ENCODE results near the gene ASS1. TPM values are rescaled to one million over a fixed set of nuclear protein-coding genes. Genes with fewer than 3 reads are reported as not detected.

Gene ASS1
- total RNA-seq, 1 experiment from 2014 or later = 255 TPM

GRCh38 chr9:130532426-130533080, 87.8 kb downstream of the ASS1 start:
- H3K4me2 ChIP-seq = no peak overlapping the region
- BruUV-seq (replicated peaks) = no TSS peak
- DNase-seq = no peak
- no peaks in the 10 kb centered on the region for H3K9me3 ChIP-seq (ENCODE audit: insufficient read depth, low read depth)
- intact Hi-C loops (cut with micrococcal nuclease; ENCODE audit: unreplicated experiment) = no loop called here
- no peaks in the 10 kb centered on the region for H3F3A ChIP-seq (ENCODE audit: insufficient read depth, low read depth)
- no peak overlapping the region for H2AFZ ChIP-seq
- ChIA-PET POLR2A (ENCODE audit: unreplicated experiment) (no interaction called here), CTCF (no interaction called here)
- H3K27me3 ChIP-seq (ENCODE audit: insufficient read depth, low read depth) = no peaks in the 10 kb centered on the region
- no peaks in the 10 kb centered on the region for H4K20me1 ChIP-seq (ENCODE audit: insufficient read depth)
- no peak overlapping the region for H3K4me3 ChIP-seq
- H3K36me3 ChIP-seq (ENCODE audit: low read depth) = no peaks in the 10 kb centered on the region
- H3K9me2 ChIP-seq (ENCODE audit: insufficient read depth) = no peaks in the 10 kb centered on the region
- no peak overlapping the region for H3K27ac ChIP-seq
- H3K79me2 ChIP-seq (ENCODE audit: low read depth) = no peaks in the 10 kb centered on the region
- no peaks in the 10 kb centered on the region for H3K4me1 ChIP-seq (replicated peaks; ENCODE audit: insufficient read depth)
- TF ChIP-seq EZH2 (IDR thresholded peaks at IDR 0.05; ENCODE audit: low read depth) (no peak), CTCF (conservative IDR thresholded peaks at IDR 0.05) (no peak)

GRCh38 chr9:130535818-130536521, 91.2 kb downstream of the ASS1 start:
- H3K9me3 ChIP-seq (ENCODE audit: insufficient read depth, low read depth) = no peaks in the 10 kb centered on the region
- no peaks in the 10 kb centered on the region for H4K20me1 ChIP-seq (ENCODE audit: insufficient read depth)
- no TSS peak for BruUV-seq (replicated peaks)
- no peak overlapping the region for H3K4me2 ChIP-seq
- peaks cover 21% of the 10 kb centered on the region for H3F3A ChIP-seq (ENCODE audit: insufficient read depth, low read depth)
- H3K4me1 ChIP-seq (replicated peaks; ENCODE audit: insufficient read depth) = peaks cover 6% of the 10 kb centered on the region
- H3K4me3 ChIP-seq = no peak overlapping the region
- no peak for DNase-seq
- intact Hi-C loops (cut with micrococcal nuclease; ENCODE audit: unreplicated experiment) = loop anchor here (5.0 kb wide), 1 partner anchor 41 kb away; the partner anchor contains the start of gene FUBP3
- no peaks in the 10 kb centered on the region for H3K9me2 ChIP-seq (ENCODE audit: insufficient read depth)
- no peak overlapping the region for H3K27ac ChIP-seq
- H3K36me3 ChIP-seq (ENCODE audit: low read depth) = no peaks in the 10 kb centered on the region
- TF ChIP-seq CTCF (conservative IDR thresholded peaks at IDR 0.05) (no peak), EZH2 (IDR thresholded peaks at IDR 0.05; ENCODE audit: low read depth) (no peak)
- POLR2A ChIA-PET (ENCODE audit: unreplicated experiment) = no interaction called here
- CTCF ChIA-PET = interaction anchor here (0.7 kb wide), 2 partner anchors 15 to 35 kb away, joined by 3 read pairs; no protein-coding TSS in a partner anchor
- H3K79me2 ChIP-seq (ENCODE audit: low read depth) = no peaks in the 10 kb centered on the region
- H3K27me3 ChIP-seq (ENCODE audit: insufficient read depth, low read depth) = no peaks in the 10 kb centered on the region
- no peak overlapping the region for H2AFZ ChIP-seq

GRCh38 chr9:130536701-130537107, 91.9 kb downstream of the ASS1 start:
- CTCF ChIA-PET = interaction anchor here (0.5 to 0.7 kb wide), 3 partner anchors 14 to 428 kb away, joined by 3 to 6 read pairs (median 3); no protein-coding TSS in a partner anchor
- intact Hi-C loops (cut with micrococcal nuclease; ENCODE audit: unreplicated experiment) = loop anchor here (5.0 kb wide), 1 partner anchor 41 kb away; the partner anchor contains the start of gene FUBP3
- H3K36me3 ChIP-seq (ENCODE audit: low read depth) = no peaks in the 10 kb centered on the region
- peaks cover 6% of the 10 kb centered on the region for H3K4me1 ChIP-seq (replicated peaks; ENCODE audit: insufficient read depth)
- TF ChIP-seq CTCF (conservative IDR thresholded peaks at IDR 0.05) (no peak), EZH2 (IDR thresholded peaks at IDR 0.05; ENCODE audit: low read depth) (no peak)
- no peak overlapping the region for H2AFZ ChIP-seq
- BruUV-seq (replicated peaks) = no TSS peak
- H3K9me2 ChIP-seq (ENCODE audit: insufficient read depth) = no peaks in the 10 kb centered on the region
- no peaks in the 10 kb centered on the region for H3K9me3 ChIP-seq (ENCODE audit: insufficient read depth, low read depth)
- no peak for DNase-seq
- peaks cover 21% of the 10 kb centered on the region for H3F3A ChIP-seq (ENCODE audit: insufficient read depth, low read depth)
- no peaks in the 10 kb centered on the region for H4K20me1 ChIP-seq (ENCODE audit: insufficient read depth)
- H3K4me3 ChIP-seq = no peak overlapping the region
- H3K27ac ChIP-seq = no peak overlapping the region
- POLR2A ChIA-PET (ENCODE audit: unreplicated experiment) = no interaction called here
- H3K27me3 ChIP-seq (ENCODE audit: insufficient read depth, low read depth) = no peaks in the 10 kb centered on the region
- no peak overlapping the region for H3K4me2 ChIP-seq
- no peaks in the 10 kb centered on the region for H3K79me2 ChIP-seq (ENCODE audit: low read depth)

Measured in PC-9 (cell line).